ENCODE results near the gene KRT77. TPM values are rescaled to one million over a fixed set of nuclear protein-coding genes. Genes with fewer than 3 reads are reported as not detected.

KRT77 gene
- total and polyA plus RNA-seq, 10 of the 15 experiments (the other 5 are each of a cell fraction or from before 2014, with no cell fraction given), result not detected

- TF ChIP-seq BCL3 (IDR thresholded peaks at IDR 0.05; ENCODE audit: borderline replicate concordance, insufficient read depth, low read depth, low read length, poor library complexity, severe bottlenecking), result no peak
Measured at GRCh38 chr12:52745554-52745953, 42.2 kb upstream of the KRT77 start (continued).

- DNase-seq (ENCODE audit: low read depth, low spot score) (no peak), ATAC-seq (no peak), FAIRE-seq (no peak)
- H3K4me1 ChIP-seq (ENCODE audit: control insufficient read depth, insufficient read depth, low read length), result no peaks in the 10 kb centered on the region
- TF ChIP-seq CUX1 (IDR thresholded peaks at IDR 0.05; ENCODE audit: insufficient replicate concordance, low read depth, low read length), result no peak
- no peak for TF ChIP-seq RUNX3 (IDR thresholded peaks at IDR 0.05; ENCODE audit: low read length)
- no peak for TF ChIP-seq TBL1XR1 (IDR thresholded peaks at IDR 0.05; ENCODE audit: low read depth, low read length)
- TF ChIP-seq RAD51 (IDR thresholded peaks at IDR 0.05), result no peak
- TF ChIP-seq ETV6 (conservative IDR thresholded peaks at IDR 0.05 in 1 of 2, IDR thresholded peaks at IDR 0.05 in 1 of 2; ENCODE audit: borderline replicate concordance in 1 of 2, low read depth in 1 of 2), result no peak
- no peak for TF ChIP-seq NFYB (IDR thresholded peaks at IDR 0.05; ENCODE audit: insufficient read depth, low read depth, low read length)
- TF ChIP-seq E2F4 (IDR thresholded peaks at IDR 0.05; ENCODE audit: low read depth, low read length), result no peak
- no peak for TF ChIP-seq HCFC1 (IDR thresholded peaks at IDR 0.05; ENCODE audit: low read length)
- no peak for TF ChIP-seq USF2 (IDR thresholded peaks at IDR 0.05; ENCODE audit: borderline replicate concordance, low read depth, low read length)
- TF ChIP-seq MAX (IDR thresholded peaks at IDR 0.05; ENCODE audit: low read depth, low read length), result no peak
- no peaks in the 10 kb centered on the region for H4K20me1 ChIP-seq (ENCODE audit: control insufficient read depth, insufficient read depth)
- in situ Hi-C loops (cut with MboI), result no loop called here
- H3K4me3 ChIP-seq, result no peak overlapping the region
- no peak overlapping the region for H2AFZ ChIP-seq (ENCODE audit: control insufficient read depth, low read depth, low read length)
- ChIA-PET RAD21 (ENCODE audit: unreplicated experiment) (no interaction called here), SMC1A (ENCODE audit: uncharacterized antibody, unreplicated experiment) (no interaction called here), CTCF (no interaction called here), POLR2A (no interaction called here)
- intact Hi-C loops (cut with micrococcal nuclease; ENCODE audit: unreplicated experiment), result no loop called here
- no TSS peak for BruUV-seq (replicated peaks)
- H3K4me2 ChIP-seq (ENCODE audit: control insufficient read depth, insufficient read depth), result no peak overlapping the region
- WGBS (ENCODE audit: insufficient coverage, insufficient replicate concordance, low lambda C conversion rate, missing lambda C conversion rate), result 7% methylated on average over 1 of the region's 1 CpG
- H3K27me3 ChIP-seq (replicated peaks in 1 of 2; ENCODE audit: control insufficient read depth in 2 of 2, insufficient read depth in 2 of 2, low read length in 1 of 2), result no peaks in the 10 kb centered on the region; a peak in 1 of 4 replicates
- H3K27ac ChIP-seq (ENCODE audit: control insufficient read depth, insufficient read depth), result no peak overlapping the region
- H3K9me3 ChIP-seq (replicated peaks; ENCODE audit: control insufficient read depth, insufficient read depth, low read length), result no peaks in the 10 kb centered on the region
- H3K9ac ChIP-seq (ENCODE audit: control insufficient read depth, insufficient read depth, low read length), result no peak overlapping the region
- no peaks in the 10 kb centered on the region for H3K79me2 ChIP-seq (ENCODE audit: control insufficient read depth, insufficient read depth, low read length)
- H3K36me3 ChIP-seq (ENCODE audit: control insufficient read depth in 2 of 2, insufficient read depth in 2 of 2, low read length in 1 of 2), result no peaks in the 10 kb centered on the region
Measured at GRCh38 chr12:52744493-52745156, 41.3 kb upstream of the KRT77 start.

Measured in GM12878 (cell line).